A673 (cell line): ENCODE data around the gene CDC42BPA. TPM values are rescaled to one million over a fixed set of nuclear protein-coding genes. Genes with fewer than 3 reads are reported as not detected.

Experiments
- BruUV-seq: library from RNA; stranded (reverse); fragments of 400-500 nt; replicated peaks from 2 replicates; lab custom pipeline; 2021; lab: Mats Ljungman, UMichigan
- CTCF ChIA-PET: fragments of 300-600 bp; sonication (Branson Sonifier 250); formaldehyde crosslinking; loops from one replicate; lab custom pipeline; 2022; ENCODE audit warnings: antibody characterized with exemption; lab: Charles Lee
- POLR2A ChIA-PET: fragments of 300-600 bp; sonication (Branson Sonifier 250); formaldehyde crosslinking; loops from one replicate; lab custom pipeline; 2022; ENCODE audit warnings: antibody characterized with exemption; ENCODE audit not compliant: low non-redundant PET; lab: Charles Lee
- DNase-seq: peaks from one replicate; pipeline ENCODE4 v3.0.0-alpha.2; 2015; ENCODE audit warnings: low spot score
- H3K27ac ChIP-seq: fragments of 200-600 bp; sonication (generic); 2 replicates; pipeline ENCODE4 v1.5.1; 2016; ENCODE audit warnings: mixed run types, low read depth, mild to moderate bottlenecking, mixed read lengths, antibody characterized with exemption, low read length; ENCODE audit not compliant: poor library complexity, severe bottlenecking
- H3K27me3 ChIP-seq: fragments of 200-600 bp; sonication (generic); replicated peaks from 2 replicates; pipeline ENCODE4 v1.6.1; 2017; ENCODE audit warnings: mixed run types, low read depth, mild to moderate bottlenecking, mixed read lengths, antibody characterized with exemption, low read length; ENCODE audit not compliant: insufficient read depth, poor library complexity
- H3K36me3 ChIP-seq: fragments of 200-600 bp; sonication (generic); 2 replicates; pipeline ENCODE4 v1.6.1; 2016; ENCODE audit warnings: mixed run types, mild to moderate bottlenecking, mixed read lengths, antibody characterized with exemption, low read length; ENCODE audit not compliant: insufficient read depth, poor library complexity, severe bottlenecking
- H3K4me1 ChIP-seq: fragments of 200-600 bp; sonication (generic); 2 replicates; pipeline ENCODE4 v1.6.1; 2017; ENCODE audit warnings: mixed run types, mild to moderate bottlenecking, mixed read lengths, antibody characterized with exemption, low read length; ENCODE audit not compliant: insufficient read depth, poor library complexity, severe bottlenecking
- H3K4me3 ChIP-seq: fragments of 200-600 bp; sonication (generic); 2 replicates; pipeline ENCODE4 v1.5.1; 2016; ENCODE audit warnings: low read depth, mixed run types, mild to moderate bottlenecking, mixed read lengths, low read length; ENCODE audit not compliant: poor library complexity, severe bottlenecking
- H3K9me3 ChIP-seq: fragments of 200-600 bp; sonication (generic); 2 replicates; pipeline ENCODE4 v1.6.1; 2016; ENCODE audit warnings: mixed run types, low read depth, mild to moderate bottlenecking, mixed read lengths, antibody characterized with exemption, low read length; ENCODE audit not compliant: poor library complexity, severe bottlenecking
- CTCF ChIP-seq: fragments of 300-800, 200-600 bp; sonication (generic); conservative IDR thresholded peaks from 2 replicates; pipeline ENCODE4 v1.5.1; 2017; ENCODE audit warnings: low read depth, mild to moderate bottlenecking, antibody characterized with exemption, low read length, moderate library complexity, mixed read lengths
- EZH2 ChIP-seq: fragments of 200-600 bp; sonication (generic); IDR thresholded peaks from 2 replicates; pipeline ENCODE4 v1.6.1; 2017; ENCODE audit warnings: borderline replicate concordance, low read depth, mild to moderate bottlenecking, mixed read lengths, antibody characterized with exemption, low read length; ENCODE audit not compliant: poor library complexity, severe bottlenecking
- intact Hi-C: fragments of 100-400 bp; cut with micrococcal nuclease; formaldehyde crosslinking; loops from one replicate; pipeline ENCODE4 v1.10.0; 2022; ENCODE audit not compliant: unreplicated experiment
- total RNA-seq: library from RNA; stranded (reverse); gene quantifications from 2 replicates; pipeline ENCODE4 v1.2.3, GENCODE V29; 2021

CDC42BPA gene
- total RNA-seq, 1 experiment from 2014 or later, result 21.7 TPM

GRCh38 chr1:227297073-227297793 is 21.1 kb downstream of the CDC42BPA start:
- POLR2A ChIA-PET, result no interaction called here
- peaks cover 18% of the 10 kb centered on the region for H3K4me1 ChIP-seq
- CTCF ChIA-PET, result no interaction called here
- H3K9me3 ChIP-seq, result no peaks in the 10 kb centered on the region
- intact Hi-C loops, result no loop called here
- no peak for DNase-seq
- TF ChIP-seq EZH2 (no peak), CTCF (no peak)
- no peak overlapping the region for H3K4me3 ChIP-seq
- no peak overlapping the region for H3K27ac ChIP-seq
- H3K27me3 ChIP-seq, result no peaks in the 10 kb centered on the region
- no TSS peak for BruUV-seq
- H3K36me3 ChIP-seq, result no peaks in the 10 kb centered on the region

- BruUV-seq, result no TSS peak
- Histone ChIP-seq H3K9me3 (no peaks in the 10 kb centered on the region), H3K4me3 (no peak overlapping the region), H3K27me3 (no peaks in the 10 kb centered on the region), H3K27ac (no peak overlapping the region), H3K36me3 (no peaks in the 10 kb centered on the region), H3K4me1 (peaks cover 18% of the 10 kb centered on the region)
- ChIA-PET POLR2A (no interaction called here), CTCF (no interaction called here)
- DNase-seq, result no peak
- no peak for TF ChIP-seq EZH2
- TF ChIP-seq CTCF, result no peak
- intact Hi-C loops, result no loop called here
Measured at GRCh38 chr1:227295609-227296008, 22.7 kb downstream of the CDC42BPA start.

- ChIA-PET CTCF (no interaction called here), POLR2A (no interaction called here)
- Histone ChIP-seq H3K9me3 (no peaks in the 10 kb centered on the region), H3K27ac (no peak overlapping the region), H3K4me3 (no peak overlapping the region), H3K27me3 (no peaks in the 10 kb centered on the region), H3K36me3 (no peaks in the 10 kb centered on the region), H3K4me1 (no peaks in the 10 kb centered on the region)
- no TSS peak for BruUV-seq
- TF ChIP-seq EZH2 (no peak), CTCF (no peak)
- intact Hi-C loops, result no loop called here
- DNase-seq, result no peak
Measured at GRCh38 chr1:227285745-227286144, 32.5 kb downstream of the CDC42BPA start.
